ENCODE measurements around the gene PPARA. TPM values are rescaled to one million over a fixed set of nuclear protein-coding genes. Genes with fewer than 3 reads are reported as not detected.
"Not testable (repeated sequence)": the region's sequence is repeated elsewhere in the genome, so short reads cannot be mapped to it uniquely, and the experiment has no call there.

The PPARA gene
- total and polyA plus RNA-seq, 7 experiments from 2014 or later = 3.7 to 21.6 (median 16.4) TPM

DNA sequence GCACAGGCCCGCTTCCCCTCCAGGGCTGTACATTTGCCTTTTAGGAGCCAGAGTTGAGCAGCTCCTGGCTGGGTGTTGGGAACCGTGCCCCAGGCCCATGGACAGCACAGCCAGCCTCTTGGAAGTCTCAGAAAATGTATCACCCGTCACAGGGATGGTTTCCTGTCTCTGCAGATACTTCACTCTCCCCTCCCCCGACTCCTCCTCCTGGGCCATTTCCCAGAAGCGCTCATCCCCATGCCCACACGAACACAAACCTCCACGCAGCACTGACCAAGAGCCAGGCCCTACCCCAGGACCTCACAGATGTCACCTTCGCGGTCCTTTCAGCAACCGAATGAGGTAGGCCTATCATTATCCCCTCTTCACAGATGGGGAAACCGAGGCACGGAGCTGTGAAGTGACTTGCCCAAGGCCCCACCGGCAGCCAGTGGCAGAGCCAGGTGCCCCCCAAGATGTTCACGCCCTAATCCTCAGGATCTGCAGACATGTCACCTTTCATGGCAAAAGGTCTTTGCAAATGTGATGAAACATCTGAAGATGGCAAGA is 13.0 kb upstream of the PPARA start:
- Mint-ChIP-seq H3K36me3 (no peaks in the 10 kb centered on the region), H3K4me1 (no peaks in the 10 kb centered on the region), H3K4me3 (no peak overlapping the region), H3K9me3 (peaks cover 0 to 3% (median 0%) of the 10 kb centered on the region in 11 donors), H3K27me3 (no peaks in the 10 kb centered on the region), H3K27ac (no peak overlapping the region)
- H3K27me3 ChIP-seq (ENCODE audit: control insufficient read depth in 2 of 2, insufficient read depth in 2 of 2, low read length in 2 of 2) = no peaks in the 10 kb centered on the region
- no peaks in the 10 kb centered on the region for H3K4me1 ChIP-seq (ENCODE audit: control insufficient read depth in 2 of 2, insufficient read depth in 2 of 2, low read length in 2 of 2)
- H3K9me3 ChIP-seq (ENCODE audit: control insufficient read depth in 2 of 3, low read length in 3 of 3) = no peaks in the 10 kb centered on the region
- H3K36me3 ChIP-seq (ENCODE audit: control insufficient read depth in 2 of 3, insufficient read depth in 3 of 3, low read length in 3 of 3) = no peaks in the 10 kb centered on the region
- ATAC-seq = no peak
- H3K4me3 ChIP-seq (ENCODE audit: low read length) = no peak overlapping the region
- no peak overlapping the region for H3K27ac ChIP-seq (ENCODE audit: low read depth, low read length)
- intact Hi-C loops (cut with micrococcal nuclease) = no loop called here
- no peak for DNase-seq
- ChIA-PET POLR2A (no interaction called here), CTCF (no interaction called here)

DNA sequence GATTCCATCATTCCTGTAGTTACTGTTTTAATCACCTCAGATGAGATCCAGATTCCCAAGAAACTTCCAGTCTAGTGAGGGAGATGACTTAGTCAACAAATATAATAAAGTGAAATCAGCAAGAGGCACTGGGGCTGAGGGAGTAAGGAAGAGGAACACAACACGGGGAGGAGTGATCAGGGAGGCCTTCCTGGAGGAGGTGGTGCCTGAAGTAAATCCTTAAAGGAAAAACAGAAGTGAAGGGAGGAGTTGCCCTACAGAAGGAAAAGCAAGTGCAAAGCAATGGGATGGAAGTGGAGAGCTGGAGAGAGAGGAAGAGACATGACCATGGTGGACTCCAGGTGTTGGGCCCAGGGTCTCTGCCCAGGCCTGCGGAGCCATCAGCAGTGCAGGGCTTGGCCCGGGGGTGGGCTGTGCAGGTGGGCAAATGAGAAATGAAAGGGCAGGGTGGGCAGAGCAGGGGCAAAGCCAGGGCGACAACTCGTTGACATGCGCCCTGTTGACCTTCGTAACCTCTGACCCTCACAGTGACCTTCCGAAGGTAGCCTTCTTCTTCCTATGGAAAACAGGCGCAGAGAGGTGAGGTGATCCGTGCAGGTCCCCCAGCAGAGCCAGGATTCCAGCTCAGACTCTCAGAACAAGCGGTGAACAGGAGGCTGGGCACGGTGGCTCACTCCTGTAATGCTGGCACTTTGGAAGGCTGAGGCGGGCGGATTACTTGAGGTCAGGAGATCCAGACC is 12.1 kb upstream of the PPARA start:
- POLR2A ChIA-PET = no interaction called here
- no peaks in the 10 kb centered on the region for H3K4me1 ChIP-seq (ENCODE audit: control insufficient read depth in 2 of 2, insufficient read depth in 2 of 2, low read length in 2 of 2)
- no peak overlapping the region for H3K27ac ChIP-seq (ENCODE audit: low read depth, low read length)
- CTCF ChIA-PET = interaction anchor here (1.1 kb wide), 1 partner anchor 13 kb away, joined by 3 read pairs; no protein-coding TSS in a partner anchor
- Mint-ChIP-seq H3K27me3 (no peaks in the 10 kb centered on the region), H3K27ac (peak overlapping the region in 1 of 9 donors; percentile 13), H3K9me3 (peaks cover 0 to 1% (median 0%) of the 10 kb centered on the region in 11 donors), H3K36me3 (no peaks in the 10 kb centered on the region), H3K4me1 (no peaks in the 10 kb centered on the region), H3K4me3 (no peak overlapping the region)
- H3K27me3 ChIP-seq (ENCODE audit: control insufficient read depth in 2 of 2, insufficient read depth in 2 of 2, low read length in 2 of 2) = no peaks in the 10 kb centered on the region
- no peak overlapping the region for H3K4me3 ChIP-seq (ENCODE audit: low read length)
- intact Hi-C loops (cut with micrococcal nuclease) = no loop called here
- H3K36me3 ChIP-seq (ENCODE audit: control insufficient read depth in 2 of 3, insufficient read depth in 3 of 3, low read length in 3 of 3) = no peaks in the 10 kb centered on the region
- ATAC-seq (no peak), DNase-seq (no peak)
- no peaks in the 10 kb centered on the region for H3K9me3 ChIP-seq (ENCODE audit: control insufficient read depth in 2 of 3, low read length in 3 of 3)

DNA sequence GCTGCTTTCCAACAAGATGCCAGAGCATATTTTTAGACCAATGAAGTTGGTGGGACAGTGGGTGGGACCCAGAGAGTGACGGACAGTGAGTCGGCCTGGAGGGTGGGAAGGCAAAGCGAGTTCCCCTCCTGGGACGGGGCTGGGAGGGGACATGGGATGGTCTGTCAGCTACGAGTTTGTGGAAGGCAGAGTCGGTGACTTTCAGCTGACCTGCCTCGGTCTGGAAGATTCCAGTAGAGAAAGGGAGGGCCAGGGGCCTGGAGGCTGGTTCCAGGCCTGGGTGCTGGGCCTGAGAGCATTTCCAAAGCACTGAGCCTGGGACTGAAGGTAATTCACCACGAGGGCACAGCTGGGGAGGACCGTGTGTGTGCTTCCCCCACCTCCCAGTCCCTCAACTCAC is 10.9 kb upstream of the PPARA start:
- intact Hi-C loops (cut with micrococcal nuclease); DNase-seq; H3K27ac Mint-ChIP-seq; H3K36me3 Mint-ChIP-seq; H3K27me3 Mint-ChIP-seq; ATAC-seq; H3K9me3 Mint-ChIP-seq; H3K4me1 Mint-ChIP-seq; H3K4me3 ChIP-seq (ENCODE audit: low read length); H3K9me3 ChIP-seq (ENCODE audit: control insufficient read depth in 2 of 3, low read length in 3 of 3); H3K27ac ChIP-seq (ENCODE audit: low read depth, low read length); POLR2A ChIA-PET; H3K4me3 Mint-ChIP-seq; H3K36me3 ChIP-seq (ENCODE audit: control insufficient read depth in 2 of 3, insufficient read depth in 3 of 3, low read length in 3 of 3); H3K4me1 ChIP-seq (ENCODE audit: control insufficient read depth in 2 of 2, insufficient read depth in 2 of 2, low read length in 2 of 2); H3K27me3 ChIP-seq (ENCODE audit: control insufficient read depth in 2 of 2, insufficient read depth in 2 of 2, low read length in 2 of 2): not testable (repeated sequence)
- CTCF ChIA-PET = interaction anchor here (1.1 kb wide), 1 partner anchor 12 kb away, joined by 3 read pairs; no protein-coding TSS in a partner anchor

DNA sequence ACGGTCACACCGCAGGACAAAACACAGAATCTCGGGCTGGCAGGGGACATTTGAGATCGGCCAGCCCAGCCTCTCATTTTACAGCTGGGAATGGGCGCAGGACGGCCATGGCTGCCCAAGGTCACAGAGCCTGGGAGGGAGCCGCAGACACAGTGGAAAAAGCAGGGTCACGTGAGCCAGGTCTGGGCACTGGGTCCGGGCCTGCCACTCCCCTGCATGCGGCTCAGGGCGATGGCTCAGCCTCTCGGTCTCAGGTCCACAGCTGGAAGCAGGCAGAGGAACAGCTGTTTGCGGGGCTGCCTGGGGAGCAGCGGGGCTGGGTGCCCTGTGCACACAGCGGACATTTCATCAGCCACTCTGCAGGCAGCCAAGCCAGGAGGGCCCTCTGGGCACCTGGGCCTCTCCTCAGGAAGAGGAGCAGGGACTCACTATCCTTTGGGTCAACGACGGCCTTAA is 10.4 kb upstream of the PPARA start:
- POLR2A ChIA-PET = no interaction called here
- Mint-ChIP-seq H3K27me3 (peaks cover 0 to 2% (median 0%) of the 10 kb centered on the region in 5 donors), H3K27ac (no peak overlapping the region), H3K4me1 (no peaks in the 10 kb centered on the region), H3K9me3 (peaks cover 0 to 1% (median 0%) of the 10 kb centered on the region in 11 donors), H3K36me3 (no peaks in the 10 kb centered on the region), H3K4me3 (no peak overlapping the region)
- Histone ChIP-seq H3K9me3 (ENCODE audit: control insufficient read depth in 2 of 3, low read length in 3 of 3) (no peaks in the 10 kb centered on the region), H3K36me3 (ENCODE audit: control insufficient read depth in 2 of 3, insufficient read depth in 3 of 3, low read length in 3 of 3) (no peaks in the 10 kb centered on the region), H3K4me1 (ENCODE audit: control insufficient read depth in 2 of 2, insufficient read depth in 2 of 2, low read length in 2 of 2) (no peaks in the 10 kb centered on the region), H3K27me3 (ENCODE audit: control insufficient read depth in 2 of 2, insufficient read depth in 2 of 2, low read length in 2 of 2) (no peaks in the 10 kb centered on the region), H3K27ac (ENCODE audit: low read depth, low read length) (no peak overlapping the region), H3K4me3 (ENCODE audit: low read length) (no peak overlapping the region)
- intact Hi-C loops (cut with micrococcal nuclease) = no loop called here
- CTCF ChIA-PET = no interaction called here
- no peak for DNase-seq
- ATAC-seq = no peak

DNA sequence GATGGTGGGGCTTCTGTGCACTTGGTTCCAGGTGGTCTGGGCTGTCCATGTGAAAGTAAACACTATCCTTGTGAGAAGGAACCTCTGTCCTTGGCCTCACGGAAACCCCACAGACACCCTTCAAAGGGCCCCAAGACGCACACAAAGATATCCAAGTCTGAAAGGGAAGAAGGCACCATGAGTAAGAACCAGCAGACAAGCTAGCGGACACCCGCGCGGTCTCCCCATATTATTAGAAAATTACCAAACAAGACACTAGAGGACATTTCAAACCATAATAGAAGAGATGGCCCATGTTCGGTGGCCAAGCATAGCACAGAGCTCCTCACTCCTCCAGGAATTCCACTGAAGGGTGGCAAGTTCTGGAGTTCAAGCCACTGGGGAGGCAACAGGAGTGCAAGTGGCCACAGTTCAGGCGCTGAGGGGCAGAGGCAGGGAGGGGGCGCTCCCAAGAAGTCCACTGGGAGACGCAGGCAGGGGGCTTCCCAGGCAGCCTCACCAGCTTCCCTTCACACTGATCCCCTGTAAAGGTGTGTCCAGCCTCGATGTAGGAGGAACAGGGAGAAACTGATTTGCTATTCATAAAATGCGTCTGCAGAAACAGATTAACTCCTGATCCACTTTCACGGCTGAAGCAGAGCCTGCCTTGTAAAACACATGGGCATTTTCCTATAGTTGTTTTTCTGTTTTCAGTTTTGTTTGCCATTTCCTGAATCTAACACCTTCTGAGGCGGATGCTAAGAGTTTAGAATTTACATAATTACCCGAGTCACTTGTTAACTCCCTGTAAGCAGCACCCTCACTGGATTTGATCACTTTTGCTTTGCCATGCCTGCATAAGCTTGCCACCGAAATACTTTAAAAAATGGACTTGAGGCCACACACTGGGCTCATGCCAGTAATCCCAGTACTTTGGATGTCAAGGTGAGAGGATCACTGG is 9.1 kb upstream of the PPARA start:
- Mint-ChIP-seq H3K36me3 (no peaks in the 10 kb centered on the region), H3K27ac (no peak overlapping the region), H3K4me1 (no peaks in the 10 kb centered on the region), H3K4me3 (no peak overlapping the region), H3K27me3 (peaks cover 0 to 10% (median 0%) of the 10 kb centered on the region in 5 donors), H3K9me3 (peaks cover 0 to 1% (median 0%) of the 10 kb centered on the region in 11 donors)
- ATAC-seq (no peak), DNase-seq (no peak)
- Histone ChIP-seq H3K27ac (ENCODE audit: low read depth, low read length) (no peak overlapping the region), H3K9me3 (ENCODE audit: control insufficient read depth in 2 of 3, low read length in 3 of 3) (no peaks in the 10 kb centered on the region), H3K4me1 (ENCODE audit: control insufficient read depth in 2 of 2, insufficient read depth in 2 of 2, low read length in 2 of 2) (no peaks in the 10 kb centered on the region), H3K4me3 (ENCODE audit: low read length) (no peak overlapping the region), H3K27me3 (ENCODE audit: control insufficient read depth in 2 of 2, insufficient read depth in 2 of 2, low read length in 2 of 2) (no peaks in the 10 kb centered on the region), H3K36me3 (ENCODE audit: control insufficient read depth in 2 of 3, insufficient read depth in 3 of 3, low read length in 3 of 3) (no peaks in the 10 kb centered on the region)
- intact Hi-C loops (cut with micrococcal nuclease) = no loop called here
- POLR2A ChIA-PET = no interaction called here
- CTCF ChIA-PET = interaction anchor here (0.6 kb wide), 1 partner anchor 594 kb away, joined by 5 read pairs; no protein-coding TSS in a partner anchor

DNA sequence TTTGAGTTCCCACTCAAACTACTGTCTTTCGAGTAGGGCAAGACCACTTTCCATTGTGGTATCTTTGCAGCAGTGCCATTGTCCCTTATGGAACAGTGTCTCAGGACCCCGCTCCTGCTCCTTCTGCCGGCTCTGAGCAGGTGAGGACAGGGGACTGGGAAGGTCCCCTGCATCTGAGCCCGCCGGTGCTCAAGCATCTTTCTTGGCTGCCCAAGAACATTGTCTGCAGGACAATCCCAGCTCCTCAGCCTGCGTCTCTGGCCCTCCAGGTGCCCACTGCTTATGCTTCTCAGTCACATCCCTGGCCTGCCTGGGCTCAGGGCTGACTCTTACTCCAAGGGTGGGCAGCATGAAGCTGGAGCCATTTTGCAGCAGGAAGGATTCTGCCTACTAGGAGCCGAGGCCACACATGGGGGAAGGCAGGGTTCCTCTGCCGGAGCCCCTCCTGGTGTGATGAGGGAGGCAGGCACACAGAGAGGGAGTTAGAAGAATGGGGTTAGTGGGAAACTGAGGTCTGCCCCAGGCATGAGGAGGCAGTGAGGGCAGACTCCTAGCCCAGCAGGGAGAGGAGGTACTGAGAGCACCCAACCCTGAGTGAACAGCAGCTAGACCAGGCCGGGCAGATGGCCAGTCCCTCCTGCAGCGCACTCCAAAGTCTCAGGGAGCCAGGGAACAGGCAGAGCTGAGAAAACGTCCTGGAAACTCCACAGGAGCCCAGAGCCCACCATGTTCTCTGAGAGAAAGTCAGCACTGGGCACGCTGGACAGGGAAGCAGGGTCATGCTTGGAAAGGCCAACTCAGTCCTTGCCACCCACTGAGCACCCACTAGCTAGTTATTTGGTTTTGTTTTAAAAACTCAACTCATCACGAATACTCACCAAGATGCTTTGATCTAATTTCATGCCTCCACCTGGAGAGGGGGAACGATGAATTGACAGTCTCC is 7.5 kb upstream of the PPARA start:
- ATAC-seq = no peak
- intact Hi-C loops (cut with micrococcal nuclease) = no loop called here
- Mint-ChIP-seq H3K9me3 (peaks cover 0 to 1% (median 0%) of the 10 kb centered on the region in 11 donors), H3K36me3 (no peaks in the 10 kb centered on the region), H3K4me1 (peaks cover 0 to 2% (median 0%) of the 10 kb centered on the region in 7 donors), H3K27me3 (peaks cover 0 to 23% (median 0%) of the 10 kb centered on the region in 5 donors), H3K27ac (peak overlapping the region in 1 of 9 donors; percentile 48), H3K4me3 (no peak overlapping the region)
- no peak overlapping the region for H3K4me3 ChIP-seq (ENCODE audit: low read length)
- no peak overlapping the region for H3K27ac ChIP-seq (ENCODE audit: low read depth, low read length)
- DNase-seq = no peak
- no peaks in the 10 kb centered on the region for H3K4me1 ChIP-seq (ENCODE audit: control insufficient read depth in 2 of 2, insufficient read depth in 2 of 2, low read length in 2 of 2)
- ChIA-PET CTCF (no interaction called here), POLR2A (interaction anchor here (0.5 to 1.1 kb wide), 2 partner anchors 12 to 67 kb away, joined by 3 to 5 read pairs; no protein-coding TSS in a partner anchor)
- H3K27me3 ChIP-seq (ENCODE audit: control insufficient read depth in 2 of 2, insufficient read depth in 2 of 2, low read length in 2 of 2) = no peaks in the 10 kb centered on the region
- no peaks in the 10 kb centered on the region for H3K36me3 ChIP-seq (ENCODE audit: control insufficient read depth in 2 of 3, insufficient read depth in 3 of 3, low read length in 3 of 3)
- H3K9me3 ChIP-seq (ENCODE audit: control insufficient read depth in 2 of 3, low read length in 3 of 3) = no peaks in the 10 kb centered on the region
